ENCODE results near the gene MC1R.

DNA sequence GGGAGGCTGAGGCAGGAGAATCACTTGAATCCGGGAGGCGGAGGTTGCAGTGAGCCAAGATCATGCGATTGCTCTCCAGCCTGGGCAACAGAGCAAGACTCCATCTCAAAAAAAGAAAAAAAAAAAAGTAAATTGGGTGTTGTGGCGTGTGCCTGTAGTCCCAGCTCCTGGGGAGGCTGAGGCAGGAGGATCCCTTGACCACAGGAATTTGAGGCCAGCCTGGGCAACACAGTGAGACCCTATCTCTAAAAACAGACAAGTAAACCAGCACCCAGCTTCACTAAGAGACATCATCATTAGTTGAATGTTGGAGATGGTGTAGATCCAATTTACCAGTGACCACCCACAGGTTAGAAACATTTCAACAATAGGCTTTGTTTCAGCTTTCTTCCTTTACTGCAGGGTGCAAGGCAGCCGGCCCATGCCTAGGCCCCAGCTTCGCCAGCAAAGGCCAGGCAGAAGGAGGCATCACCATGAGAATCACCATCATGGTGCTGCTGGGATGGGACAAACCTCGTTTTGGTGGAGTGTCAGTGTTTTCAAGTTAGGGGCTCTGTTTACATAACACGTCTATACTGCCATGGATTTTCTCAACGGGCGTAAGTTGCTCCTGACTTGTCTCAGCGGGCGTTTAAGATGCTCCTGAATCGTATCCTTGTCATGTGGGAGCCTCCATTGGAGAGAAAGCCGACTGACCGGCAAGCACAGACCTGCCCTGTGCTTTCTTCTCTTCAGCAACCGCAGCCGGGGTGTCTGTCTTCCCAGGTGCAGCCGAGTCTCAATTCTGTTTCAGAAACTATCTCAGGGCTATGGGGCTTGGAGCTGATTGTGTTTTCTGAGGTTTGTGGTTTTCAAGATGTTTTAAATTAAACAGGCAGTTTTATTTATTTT is 37.9 kb upstream of the MC1R start:
- TF ChIP-seq CTCF (IDR thresholded peaks at IDR 0.05), result no peak
- no peak for TF ChIP-seq POLR2A (IDR thresholded peaks at IDR 0.05)

Measured in right lobe of liver (tissue), 4 donors.